Stimulated activated effector memory CD8-positive, alpha-beta T cell treated with anti-CD3 and anti-CD28 coated beads, Interleukin-12 subunit alpha, Interleukin-12 subunit beta, amount 100 ng/mL, for 72 hours (primary cell): ENCODE results near the gene IL6ST.
"Not testable (repeated sequence)": the region's sequence is repeated elsewhere in the genome, so short reads cannot be mapped to it uniquely, and the experiment has no call there.

Source experiments
- ATAC-seq: fragments of 150-1000 bp; cut with Tn5 transposase; 2 replicates; pipeline ENCODE4 v1.10.0; 2021
- DNase-seq, 2 donors: peaks; one replicate each; pipeline ENCODE4 v3.0.0; 2021 to 2022; ENCODE audit warnings: low spot score in 2 of 2
- H3K27ac Mint-ChIP-seq: one replicate; pipeline ENCODE4 v1.8.0; 2022; ENCODE audit warnings: mild to moderate bottlenecking, mixed read lengths
- H3K36me3 Mint-ChIP-seq: one replicate; pipeline ENCODE4 v1.8.0; 2022; ENCODE audit warnings: mild to moderate bottlenecking, mixed read lengths
- H3K4me1 Mint-ChIP-seq: one replicate; pipeline ENCODE4 v1.8.0; 2022; ENCODE audit warnings: mixed read lengths
- H3K4me3 Mint-ChIP-seq: one replicate; pipeline ENCODE4 v1.8.0; 2022; ENCODE audit warnings: mild to moderate bottlenecking, mixed read lengths
- H3K9me3 Mint-ChIP-seq: one replicate; pipeline ENCODE4 v1.8.0; 2022; ENCODE audit warnings: mixed read lengths

IL6ST gene

GRCh38 chr5:55994495-55994997 lies at the start of gene IL6ST:
IL6ST (minus strand) TSS chr5:55994963; CDS start chr5:55976278, 18,685 bp downstream.
- Mint-ChIP-seq H3K27ac (peak within 1 kb of the TSS; percentile 93), H3K9me3 (peaks cover 3% of the 10 kb centered on the region), H3K4me1 (peaks cover 50% of the 10 kb centered on the region), H3K4me3 (peak within 1 kb of the TSS; percentile 86), H3K36me3 (peaks cover 14% of the 10 kb centered on the region)
- DNase-seq (no peak), ATAC-seq (peak; percentile 3)

- DNase-seq (no peak), ATAC-seq (no peak)
- Mint-ChIP-seq H3K9me3 (no peaks in the 10 kb centered on the region), H3K36me3 (no peaks in the 10 kb centered on the region), H3K4me1 (no peaks in the 10 kb centered on the region), H3K27ac (no peak overlapping the region), H3K4me3 (no peak overlapping the region)
These were observed 45.2 kb upstream of the IL6ST start for GRCh38 chr5:56039985-56040384.

GRCh38 chr5:56038206-56038605 lies 43.4 kb upstream of the IL6ST start:
- not testable (repeated sequence) for H3K9me3 Mint-ChIP-seq, ATAC-seq, H3K27ac Mint-ChIP-seq, H3K4me1 Mint-ChIP-seq, H3K4me3 Mint-ChIP-seq, H3K36me3 Mint-ChIP-seq, DNase-seq

- no peak for DNase-seq
- ATAC-seq = no peak
- Mint-ChIP-seq H3K9me3 (no peaks in the 10 kb centered on the region), H3K4me1 (no peaks in the 10 kb centered on the region), H3K27ac (no peak overlapping the region), H3K4me3 (no peak overlapping the region), H3K36me3 (no peaks in the 10 kb centered on the region)
These were observed 42.8 kb upstream of the IL6ST start for GRCh38 chr5:56037531-56038010.

GRCh38 chr5:56035394-56035793 lies 40.6 kb upstream of the IL6ST start:
- DNase-seq, H3K36me3 Mint-ChIP-seq, H3K9me3 Mint-ChIP-seq, H3K27ac Mint-ChIP-seq, H3K4me1 Mint-ChIP-seq, H3K4me3 Mint-ChIP-seq, ATAC-seq: not testable (repeated sequence)

GRCh38 chr5:56029871-56030630 lies 35.3 kb upstream of the IL6ST start:
- not testable (repeated sequence) for DNase-seq, ATAC-seq, H3K27ac Mint-ChIP-seq, H3K4me3 Mint-ChIP-seq, H3K36me3 Mint-ChIP-seq, H3K4me1 Mint-ChIP-seq, H3K9me3 Mint-ChIP-seq

- no peak for ATAC-seq
- H3K27ac Mint-ChIP-seq = no peak overlapping the region
- no peak for DNase-seq
These were observed 34.7 kb upstream of the IL6ST start for GRCh38 chr5:56029457-56029856.

GRCh38 chr5:56028708-56029107 lies 33.9 kb upstream of the IL6ST start:
- no peaks in the 10 kb centered on the region for H3K36me3 Mint-ChIP-seq
- no peaks in the 10 kb centered on the region for H3K4me1 Mint-ChIP-seq
- no peaks in the 10 kb centered on the region for H3K9me3 Mint-ChIP-seq
- ATAC-seq (no peak), DNase-seq (no peak)
- no peak overlapping the region for H3K27ac Mint-ChIP-seq
- H3K4me3 Mint-ChIP-seq = no peak overlapping the region

More at GRCh38 chr5:56029457-56029856, 34.7 kb upstream of the IL6ST start:
- Mint-ChIP-seq H3K4me1 (no peaks in the 10 kb centered on the region), H3K4me3 (no peak overlapping the region), H3K36me3 (no peaks in the 10 kb centered on the region), H3K9me3 (no peaks in the 10 kb centered on the region)

GRCh38 chr5:56026863-56027300 lies 32.1 kb upstream of the IL6ST start:
- H3K4me3 Mint-ChIP-seq = no peak overlapping the region
- H3K4me1 Mint-ChIP-seq = no peaks in the 10 kb centered on the region
- H3K36me3 Mint-ChIP-seq = no peaks in the 10 kb centered on the region
- ATAC-seq (peak; percentile 89), DNase-seq (peak in 1 of 2 donors; percentile 55)
- no peaks in the 10 kb centered on the region for H3K9me3 Mint-ChIP-seq
- H3K27ac Mint-ChIP-seq = no peak overlapping the region

- no peak for ATAC-seq
- Mint-ChIP-seq H3K27ac (no peak overlapping the region), H3K36me3 (no peaks in the 10 kb centered on the region)
These were observed 30.6 kb upstream of the IL6ST start for GRCh38 chr5:56025151-56025885.

GRCh38 chr5:56024810-56025150 lies 30.0 kb upstream of the IL6ST start:
- DNase-seq (no peak), ATAC-seq (no peak)
- no peaks in the 10 kb centered on the region for H3K9me3 Mint-ChIP-seq
- no peaks in the 10 kb centered on the region for H3K36me3 Mint-ChIP-seq
- H3K4me1 Mint-ChIP-seq = no peaks in the 10 kb centered on the region
- H3K4me3 Mint-ChIP-seq = no peak overlapping the region
- H3K27ac Mint-ChIP-seq = no peak overlapping the region

More at GRCh38 chr5:56025151-56025885, 30.6 kb upstream of the IL6ST start:
- Mint-ChIP-seq H3K4me3 (no peak overlapping the region), H3K4me1 (no peaks in the 10 kb centered on the region), H3K9me3 (no peaks in the 10 kb centered on the region)
- no peak for DNase-seq

- Mint-ChIP-seq H3K27ac (no peak overlapping the region), H3K4me1 (no peaks in the 10 kb centered on the region), H3K36me3 (no peaks in the 10 kb centered on the region), H3K4me3 (no peak overlapping the region), H3K9me3 (no peaks in the 10 kb centered on the region)
- ATAC-seq (no peak), DNase-seq (no peak)
These were observed 28.5 kb upstream of the IL6ST start for GRCh38 chr5:56023296-56023695.

GRCh38 chr5:56019306-56020272 lies 24.8 kb upstream of the IL6ST start:
- Mint-ChIP-seq H3K9me3 (no peaks in the 10 kb centered on the region), H3K4me3 (no peak overlapping the region), H3K4me1 (no peaks in the 10 kb centered on the region), H3K27ac (no peak overlapping the region), H3K36me3 (no peaks in the 10 kb centered on the region)
- ATAC-seq = no peak
- DNase-seq = no peak

GRCh38 chr5:56018832-56019231 lies 24.1 kb upstream of the IL6ST start:
- no peak overlapping the region for H3K4me3 Mint-ChIP-seq
- no peak for DNase-seq
- no peaks in the 10 kb centered on the region for H3K36me3 Mint-ChIP-seq
- no peaks in the 10 kb centered on the region for H3K9me3 Mint-ChIP-seq
- ATAC-seq = no peak
- H3K4me1 Mint-ChIP-seq = no peaks in the 10 kb centered on the region
- H3K27ac Mint-ChIP-seq = no peak overlapping the region

- not testable (repeated sequence) for H3K9me3 Mint-ChIP-seq, H3K27ac Mint-ChIP-seq, DNase-seq, H3K36me3 Mint-ChIP-seq, H3K4me3 Mint-ChIP-seq, ATAC-seq
- H3K4me1 Mint-ChIP-seq = peaks cover 14% of the 10 kb centered on the region
These were observed 19.9 kb upstream of the IL6ST start for GRCh38 chr5:56014701-56015100.
